Measurements from ENCODE around the gene SNX30.

Gene SNX30

DNA sequence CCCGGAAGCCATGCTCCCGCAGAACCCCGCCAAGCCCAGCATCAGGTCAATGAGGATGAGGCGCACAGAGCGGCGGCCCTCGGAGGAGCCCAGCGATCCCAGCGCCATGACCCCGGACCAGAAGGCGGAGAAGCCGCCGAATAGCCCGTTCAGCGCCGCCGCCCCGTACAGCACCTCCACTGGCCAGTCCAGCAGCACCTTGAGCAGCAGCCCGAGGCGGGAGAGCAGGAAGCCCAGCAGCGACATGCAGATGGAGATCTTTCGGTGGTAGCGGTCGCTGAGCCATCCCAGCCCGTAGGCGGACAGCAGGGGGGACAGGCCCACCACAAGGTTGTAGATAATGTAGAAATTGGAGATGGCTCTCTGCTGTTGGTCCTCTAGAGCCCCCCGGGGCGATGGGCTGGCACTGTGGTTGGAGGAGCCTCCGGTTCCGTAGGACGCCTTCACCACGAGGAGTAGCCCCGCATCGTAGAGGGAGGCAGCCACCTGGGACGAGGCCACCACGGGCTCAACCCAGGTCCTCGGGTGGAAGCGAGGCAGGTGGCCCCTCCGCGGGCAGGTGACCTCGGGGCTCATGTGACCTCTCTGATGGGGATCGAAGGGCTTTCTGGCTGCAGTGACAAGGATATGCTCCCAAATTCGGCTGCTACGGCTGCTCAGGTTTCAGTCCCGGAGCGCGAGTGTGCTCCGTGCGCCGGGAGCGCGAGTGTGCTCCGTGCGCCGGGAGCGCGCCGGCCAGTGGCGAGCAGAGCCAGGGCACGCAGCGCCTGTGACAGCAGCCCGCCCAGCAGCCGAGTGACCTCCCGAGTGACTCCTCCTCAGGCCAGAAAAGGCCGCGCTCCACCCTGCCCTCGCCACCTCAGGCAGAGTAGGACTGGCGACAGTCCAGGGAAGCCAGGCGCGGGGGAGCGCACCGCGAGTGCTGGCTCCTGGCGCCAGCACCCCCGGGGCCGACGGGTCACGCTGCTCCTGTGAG lies 139.8 kb downstream of the SNX30 start, which contains the start of gene SLC46A2:
TSS of gene SLC46A2 (minus strand) at position 771 of the 976 bp plus-strand sequence. CDS start at position 576, 195 bp downstream.
- no peak for DNase-seq

DNA sequence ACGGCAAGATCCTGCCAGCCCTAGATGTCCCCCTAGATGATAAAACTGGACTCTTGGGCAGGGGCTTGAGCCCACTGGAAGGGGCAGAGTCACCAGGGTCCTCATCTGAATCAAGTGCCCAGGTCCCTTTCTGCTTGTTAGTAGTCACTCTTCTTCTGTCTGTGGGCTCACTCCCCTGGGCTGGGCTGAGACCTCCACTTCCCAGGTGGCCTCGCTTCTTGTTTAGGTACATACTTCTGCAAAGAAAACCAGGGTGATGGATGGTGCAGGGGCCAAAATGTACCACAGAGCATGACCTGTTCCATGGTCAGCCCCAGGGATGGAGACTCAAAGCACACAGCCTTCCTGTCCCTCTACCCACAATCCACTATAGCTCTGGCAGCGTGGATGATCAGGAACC lies 141.0 kb downstream of the SNX30 start:
- DNase-seq = no peak

DNA sequence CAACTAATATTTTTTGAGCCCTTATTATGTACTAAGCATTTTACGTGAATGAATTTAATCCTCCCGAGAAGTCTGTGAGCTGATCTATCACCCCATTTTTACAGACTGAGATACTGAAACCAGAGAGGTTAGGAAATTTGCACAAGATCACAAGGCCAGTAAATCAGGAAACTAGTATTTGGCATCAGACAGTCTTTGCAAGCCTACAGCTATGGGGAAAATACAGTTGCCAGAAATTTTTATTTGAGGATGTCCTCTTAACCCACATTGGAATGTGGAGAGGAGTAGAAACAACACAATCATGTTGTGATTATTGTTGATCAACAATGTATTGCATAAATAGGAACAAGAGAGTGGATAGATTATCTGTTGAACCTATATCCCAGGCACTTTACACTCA lies 142.4 kb downstream of the SNX30 start:
- no peak for DNase-seq

DNA sequence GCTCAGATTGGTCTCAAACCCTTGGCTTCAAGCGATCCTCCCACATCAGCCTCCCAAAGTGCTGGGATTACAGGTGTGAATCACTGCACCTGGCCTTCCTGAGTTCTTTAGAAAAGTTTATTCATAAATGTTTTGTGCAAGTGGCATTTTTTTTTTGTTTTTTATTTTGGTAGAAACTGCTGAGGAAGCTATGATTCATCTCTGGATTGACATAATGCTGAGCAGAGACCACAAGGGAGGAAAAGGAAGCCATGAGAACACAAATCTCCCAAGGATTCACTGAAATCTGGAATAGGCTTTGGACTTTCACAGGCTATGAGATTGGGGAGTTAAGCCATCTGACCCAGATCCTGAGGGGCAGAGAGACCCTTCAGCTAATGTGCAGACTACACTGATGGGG lies 143.5 kb downstream of the SNX30 start:
- DNase-seq = no peak

DNA sequence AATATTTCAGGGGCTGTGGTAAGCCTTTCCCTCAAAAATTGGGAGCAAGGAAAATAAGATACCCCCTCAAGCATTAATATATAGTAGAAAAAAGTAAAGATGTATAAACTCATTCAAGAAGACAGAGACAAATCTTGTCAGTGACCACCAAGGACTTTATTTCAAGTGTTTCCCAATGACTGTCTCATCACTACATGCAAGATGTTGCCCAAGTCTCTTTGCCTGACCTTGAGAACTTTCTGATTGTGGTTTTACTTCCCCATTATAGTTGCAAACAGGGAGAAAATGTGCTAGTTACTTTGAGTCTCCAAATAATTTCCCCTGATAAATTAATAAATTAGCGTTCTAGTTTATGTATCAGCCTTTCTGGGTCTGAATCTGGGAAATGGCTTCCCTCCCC lies 144.1 kb downstream of the SNX30 start:
- no peak for DNase-seq

DNA sequence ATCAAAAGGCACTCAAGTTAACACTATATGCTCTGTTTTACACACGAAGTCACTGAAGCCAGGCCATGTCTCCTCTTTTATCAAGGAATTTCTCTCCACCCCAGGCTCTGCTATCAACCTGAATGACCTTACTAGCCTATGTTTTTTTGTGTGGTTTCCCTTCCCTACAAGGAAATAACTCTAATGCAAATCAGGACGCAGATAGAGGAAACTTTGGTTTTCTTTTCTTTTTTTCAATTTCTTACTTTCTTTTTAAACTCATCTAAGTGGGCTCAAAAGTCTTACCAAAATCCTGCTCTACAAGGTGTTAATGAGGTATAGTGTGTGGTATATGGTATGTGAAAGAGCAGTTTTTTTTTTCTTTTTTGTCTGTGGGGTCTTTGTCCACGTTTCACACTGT lies 145.6 kb downstream of the SNX30 start:
- no peak for DNase-seq

DNA sequence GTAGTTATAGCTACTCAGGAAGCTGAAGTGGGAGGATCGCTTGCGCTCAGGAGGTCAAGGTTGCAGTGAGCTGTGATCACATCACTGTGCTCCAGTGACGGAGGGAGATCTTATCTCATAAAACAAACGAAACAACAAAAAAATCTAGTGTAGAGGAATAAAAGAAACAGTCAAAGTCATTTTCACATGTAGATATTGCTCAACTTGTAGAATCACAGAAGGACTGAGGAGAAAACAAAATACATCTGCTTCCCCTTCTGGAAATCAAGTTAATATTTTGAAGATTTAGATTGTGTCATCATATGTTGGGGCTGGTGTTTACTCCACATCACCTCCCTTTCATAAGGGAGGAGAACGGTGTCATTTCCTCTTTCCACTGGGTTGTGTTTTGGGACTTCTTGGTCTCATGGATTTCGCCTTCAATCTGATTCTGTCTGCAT lies 148.3 kb downstream of the SNX30 start:
- no peak for DNase-seq

DNA sequence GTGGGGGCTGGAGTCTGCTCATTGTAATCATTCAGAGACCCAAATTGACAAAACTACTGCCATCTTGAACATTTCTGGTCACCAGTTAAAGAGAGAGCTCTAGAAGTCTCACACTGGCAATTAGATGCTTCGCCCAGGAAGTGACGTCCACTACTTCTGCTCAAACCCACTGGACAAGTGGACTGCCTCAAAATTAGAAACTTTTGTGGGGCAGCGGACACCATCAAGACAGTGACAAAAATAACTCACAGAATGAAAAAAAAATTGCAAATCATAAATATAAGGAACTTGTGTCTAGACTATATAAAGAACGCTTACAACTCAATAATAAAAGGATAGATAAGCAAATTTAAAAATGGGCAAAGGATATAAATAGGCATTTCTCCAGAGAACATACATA lies 149.9 kb downstream of the SNX30 start:
- DNase-seq = no peak

DNA sequence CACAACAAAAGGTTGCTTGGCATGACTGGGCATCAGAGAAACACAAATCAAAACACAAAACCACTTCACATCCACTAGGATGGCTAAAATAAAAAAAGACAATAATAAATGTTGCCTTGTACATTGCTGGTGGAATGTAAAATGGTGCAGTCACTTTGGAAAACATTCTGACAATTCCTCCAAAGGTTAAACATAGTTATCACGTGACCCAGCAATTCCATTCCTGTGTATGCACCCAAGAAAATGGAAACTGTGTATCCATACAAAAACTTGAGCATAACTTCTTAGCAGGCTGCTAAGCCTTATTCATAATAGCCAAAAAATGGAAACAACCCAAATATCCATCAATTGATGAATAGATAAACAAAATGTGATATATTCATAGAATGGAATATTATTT lies 150.3 kb downstream of the SNX30 start:
- DNase-seq = no peak

DNA sequence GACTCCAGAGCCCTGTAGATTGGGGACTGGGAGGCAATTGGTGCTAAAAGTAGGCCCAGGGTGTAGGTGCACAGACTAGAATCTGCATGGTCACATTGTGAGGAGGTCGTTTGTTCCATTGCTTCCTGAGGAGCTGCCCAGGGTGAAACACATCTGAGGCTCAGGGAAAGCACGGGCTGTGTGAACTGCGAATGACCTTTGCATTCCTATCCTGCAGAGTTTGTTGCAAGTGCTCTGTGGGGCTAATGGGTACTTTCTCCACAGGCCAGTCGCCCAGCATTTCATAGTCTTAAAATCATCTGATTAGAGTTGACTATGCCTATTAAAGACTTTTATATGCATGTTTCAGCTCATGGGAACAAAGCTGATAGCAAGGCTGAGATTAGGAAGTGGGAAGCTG lies 154.5 kb downstream of the SNX30 start:
- no peak for DNase-seq

DNA sequence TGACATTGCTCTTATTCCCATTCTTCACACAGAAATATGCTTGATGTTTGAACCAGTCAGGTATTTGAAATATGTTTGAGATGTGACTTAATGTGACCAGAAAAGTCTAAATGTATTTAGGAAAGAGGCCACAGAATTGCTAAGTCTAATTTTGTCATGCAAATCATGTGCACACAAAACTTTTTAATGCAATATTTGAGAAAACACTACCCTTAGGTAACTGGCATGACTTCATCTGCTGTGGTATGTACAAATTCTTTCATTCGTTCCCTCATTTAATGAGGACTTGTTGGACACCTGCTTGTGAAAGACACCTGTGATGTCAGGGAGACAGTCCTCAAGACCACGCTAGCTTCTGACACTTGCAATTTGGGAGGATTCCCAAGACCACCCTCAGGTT lies 161.2 kb downstream of the SNX30 start:
- no peak for DNase-seq

DNA sequence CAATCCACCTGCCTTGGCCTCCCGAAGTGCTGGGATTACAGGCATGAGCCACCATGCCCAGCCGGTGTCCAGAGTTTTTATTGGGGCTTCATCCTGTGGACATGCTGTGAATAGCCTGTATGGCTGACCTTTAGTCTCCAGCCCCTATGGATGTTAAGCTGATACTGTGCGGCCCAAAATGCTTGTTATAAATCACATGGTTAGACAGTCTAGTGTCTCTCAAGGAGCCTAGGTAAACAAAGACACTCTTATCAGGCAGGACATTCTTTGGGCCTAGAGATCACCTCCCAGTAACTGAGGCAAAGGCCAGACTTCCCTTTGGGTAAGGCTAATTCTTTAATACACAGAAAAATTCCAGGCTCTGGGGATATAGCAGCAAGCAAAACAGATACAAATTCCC lies 162.1 kb downstream of the SNX30 start:
- DNase-seq = no peak

DNA sequence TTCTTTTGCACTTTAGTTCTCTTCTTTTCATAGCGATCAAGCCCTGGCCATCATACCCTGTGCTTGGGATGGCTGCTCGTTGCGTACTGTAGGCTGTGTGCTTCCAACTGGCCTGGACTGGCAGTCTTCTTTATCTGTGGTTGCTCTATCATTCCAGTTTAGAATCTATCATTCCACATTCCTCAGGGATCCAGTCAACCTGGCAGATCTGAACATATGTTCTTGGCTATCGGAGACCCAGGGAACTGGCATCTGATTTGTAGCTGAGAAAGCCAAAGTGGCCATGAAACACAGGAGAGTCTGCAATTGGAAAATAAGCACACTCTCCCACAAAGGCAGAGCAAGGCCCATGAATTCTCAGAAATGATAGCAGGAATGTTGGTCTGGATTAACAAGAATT lies 162.8 kb downstream of the SNX30 start:
- DNase-seq = no peak

DNA sequence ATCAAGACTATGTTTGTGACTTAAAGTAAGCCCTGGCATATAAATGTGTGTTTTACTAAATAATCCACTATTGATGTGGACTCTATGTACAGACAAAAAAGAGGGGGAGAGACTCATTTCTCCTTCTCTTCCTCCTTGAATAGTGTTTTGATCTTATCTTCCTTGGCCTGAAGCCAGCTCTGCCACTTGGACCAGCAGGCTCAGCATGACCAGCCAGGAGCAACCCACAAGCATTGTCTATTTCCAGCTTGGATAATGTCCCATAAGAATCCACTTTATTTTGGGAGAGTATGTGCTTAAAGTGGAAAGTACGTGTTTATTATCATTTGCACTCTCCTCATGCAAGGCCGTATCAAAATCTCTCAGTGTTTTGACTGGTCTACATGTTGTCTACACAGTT lies 164.0 kb downstream of the SNX30 start:
- DNase-seq = no peak

DNA sequence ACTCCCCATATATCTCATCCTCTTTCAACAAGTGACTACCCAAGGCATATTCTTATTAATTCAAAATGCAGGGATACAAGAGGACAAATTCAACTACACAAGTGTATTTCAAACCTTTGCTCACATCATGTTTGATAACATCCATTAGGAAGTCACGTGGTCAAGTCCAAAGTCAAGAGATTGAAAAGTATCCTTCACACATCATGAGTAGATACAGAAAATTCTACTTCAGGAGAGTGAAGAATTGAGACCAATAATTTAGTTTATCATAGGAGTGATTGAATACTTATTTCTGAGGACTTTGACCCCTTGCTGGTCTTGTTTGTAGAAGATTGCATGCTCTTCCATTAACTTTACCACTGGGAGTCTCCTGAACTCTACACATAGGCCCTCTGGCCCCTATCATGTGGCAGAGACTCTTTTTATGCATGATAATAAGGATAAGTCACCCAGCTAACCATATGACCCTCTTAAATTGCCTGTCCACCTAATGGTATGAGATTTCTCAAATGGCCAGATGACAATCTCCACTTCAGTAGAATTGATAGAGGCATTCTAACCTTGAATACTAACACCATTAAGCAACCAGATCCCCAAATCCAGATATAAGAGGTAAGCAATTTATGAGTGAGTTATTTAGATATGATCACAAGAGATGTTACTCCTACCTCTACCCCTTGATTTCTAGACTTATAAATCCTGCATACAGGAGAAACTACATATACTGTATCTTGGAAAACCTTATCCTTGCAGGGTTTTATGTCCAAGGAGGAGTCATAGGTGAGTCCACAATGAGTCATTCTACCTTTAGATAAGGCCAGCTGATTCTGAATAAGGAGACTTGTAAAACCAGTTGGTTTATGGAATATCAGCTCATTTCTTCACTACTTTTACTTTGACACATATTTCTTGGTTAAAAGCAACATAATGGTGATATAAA lies 166.8 kb downstream of the SNX30 start:
- no peak for DNase-seq

DNA sequence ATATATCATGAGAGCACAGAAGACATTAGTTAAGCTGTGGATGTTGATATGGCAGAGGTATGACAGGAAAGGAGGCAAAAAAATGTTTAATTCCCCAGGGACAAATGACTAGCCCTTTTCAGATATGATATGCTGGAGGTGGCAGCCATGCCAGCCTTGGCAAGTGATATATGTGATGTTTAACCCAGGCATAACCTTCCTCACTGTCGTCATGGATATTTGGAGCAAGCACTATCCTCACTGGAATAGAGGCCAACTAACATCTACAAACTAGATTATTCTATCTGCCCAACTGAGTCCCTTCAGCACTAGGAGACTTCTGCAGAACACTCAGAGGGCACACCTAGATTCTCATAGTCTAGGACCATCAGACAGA lies 167.4 kb downstream of the SNX30 start:
- no peak for DNase-seq

DNA sequence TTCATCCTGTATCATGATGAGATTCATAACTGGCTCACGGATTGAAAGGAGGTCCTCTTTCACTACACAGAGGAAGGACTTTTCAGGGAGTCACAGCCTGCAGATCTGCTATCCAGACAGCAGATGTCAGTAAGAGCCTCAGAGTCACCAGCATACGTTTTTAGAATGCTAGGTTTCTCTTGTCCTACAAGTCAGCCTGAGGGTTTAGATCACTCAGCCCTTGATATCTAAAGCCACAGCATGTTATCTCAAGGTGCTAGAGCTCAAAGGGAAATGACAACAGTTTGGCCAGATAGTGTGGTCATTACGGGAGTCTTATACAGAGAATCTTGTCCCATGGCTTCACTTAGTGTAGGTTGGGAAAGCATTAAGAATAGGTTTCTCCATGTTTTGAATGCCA lies 171.0 kb downstream of the SNX30 start:
- peak; percentile 30 for DNase-seq
